Esophagus muscularis mucosa (tissue), 4 donors: ENCODE results near the gene MLC1. TPM values are rescaled to one million over a fixed set of nuclear protein-coding genes. Genes with fewer than 3 reads are reported as not detected.

Experiments used
- DNase-seq: peaks from one replicate; pipeline ENCODE4 v3.0.0-alpha.2; 2017; ENCODE audit errors: extremely low spot score
- H3K27ac ChIP-seq, 4 donors: fragments of 200-600 bp; sonication (generic); replicated peaks in 1 of 4; 1 replicate in 3 of 4; 2 replicates in 1 of 4; pipeline ENCODE4 v1.5.1; 2016 to 2019; ENCODE audit warnings: mild to moderate bottlenecking in 1 of 4
- H3K27me3 ChIP-seq, 4 donors: fragments of 200-600 bp; sonication (generic); one replicate each; pipeline versions ENCODE4 v1.5.1 to v1.6.0; 2016 to 2019
- H3K36me3 ChIP-seq, 4 donors: fragments of 200-600 bp; sonication (generic); one replicate each; pipeline ENCODE4 v1.5.1; 2016 to 2019
- H3K4me1 ChIP-seq, 4 donors: fragments of 200-600 bp; sonication (generic); one replicate each; pipeline ENCODE4 v1.5.1; 2016 to 2019
- H3K4me3 ChIP-seq, 4 donors: fragments of 200-600 bp; sonication (generic); 1 replicate in 2 of 4; 2 replicates in 2 of 4; pipeline ENCODE4 v1.5.1; 2016 to 2019; ENCODE audit warnings: mild to moderate bottlenecking in 4 of 4, moderate library complexity in 1 of 4
- H3K9me3 ChIP-seq, 4 donors: fragments of 200-600 bp; sonication (generic); 1 replicate in 3 of 4; 2 replicates in 1 of 4; pipeline ENCODE4 v1.5.1; 2016 to 2019
- EP300 ChIP-seq: sonication (generic); formaldehyde crosslinking; IDR thresholded peaks from one replicate; pipeline ENCODE4 v1.6.1; 2017; ENCODE audit warnings: antibody characterized with exemption
- POLR2A ChIP-seq: fragments of 450-650 bp; IDR thresholded peaks from one replicate; pipeline ENCODE4 v1.6.1; 2017; ENCODE audit warnings: antibody characterized with exemption, moderate library complexity, mild to moderate bottlenecking, low read depth
- POLR2AphosphoS5 ChIP-seq, 2 donors: sonication (generic); formaldehyde crosslinking; IDR thresholded peaks; one replicate each; pipeline ENCODE4 v1.6.1; 2017; ENCODE audit warnings: antibody characterized with exemption in 2 of 2
- WGBS: methylation state at CpG from one replicate; pipeline ENCODE4 v1.1.5; 2018; 5-methylcytosine and 5-hydroxymethylcytosine counted together
- intact Hi-C: fragments of 100-400 bp; cut with DNase I; formaldehyde crosslinking; loops from one replicate; pipeline ENCODE4 v1.15.1; 2023
- total RNA-seq, 4 donors: library from RNA; depleted of rRNA; stranded (reverse); fragments of >200 nt; gene quantifications; one replicate each; pipeline versions ENCODE4 v1.1.0 to v1.2.1, GENCODE V29; 2016
- TF ChIP-seq, protein P1 (sequence below), 3 experiments: fragments of 200-600 bp in 2 of 3; fragments of 450-650 bp in 1 of 3; sonication (generic) in 2 of 3; IDR thresholded peaks; one replicate each; pipeline ENCODE4 v1.5.1; 2017 to 2019; ENCODE audit warnings: antibody characterized with exemption in 3 of 3, mild to moderate bottlenecking in 2 of 3, moderate library complexity in 1 of 3

Gene MLC1
- total RNA-seq, 4 donors from 2014 or later = 0.13 to 0.17 (median 0.17) TPM; not detected in 1

DNA sequence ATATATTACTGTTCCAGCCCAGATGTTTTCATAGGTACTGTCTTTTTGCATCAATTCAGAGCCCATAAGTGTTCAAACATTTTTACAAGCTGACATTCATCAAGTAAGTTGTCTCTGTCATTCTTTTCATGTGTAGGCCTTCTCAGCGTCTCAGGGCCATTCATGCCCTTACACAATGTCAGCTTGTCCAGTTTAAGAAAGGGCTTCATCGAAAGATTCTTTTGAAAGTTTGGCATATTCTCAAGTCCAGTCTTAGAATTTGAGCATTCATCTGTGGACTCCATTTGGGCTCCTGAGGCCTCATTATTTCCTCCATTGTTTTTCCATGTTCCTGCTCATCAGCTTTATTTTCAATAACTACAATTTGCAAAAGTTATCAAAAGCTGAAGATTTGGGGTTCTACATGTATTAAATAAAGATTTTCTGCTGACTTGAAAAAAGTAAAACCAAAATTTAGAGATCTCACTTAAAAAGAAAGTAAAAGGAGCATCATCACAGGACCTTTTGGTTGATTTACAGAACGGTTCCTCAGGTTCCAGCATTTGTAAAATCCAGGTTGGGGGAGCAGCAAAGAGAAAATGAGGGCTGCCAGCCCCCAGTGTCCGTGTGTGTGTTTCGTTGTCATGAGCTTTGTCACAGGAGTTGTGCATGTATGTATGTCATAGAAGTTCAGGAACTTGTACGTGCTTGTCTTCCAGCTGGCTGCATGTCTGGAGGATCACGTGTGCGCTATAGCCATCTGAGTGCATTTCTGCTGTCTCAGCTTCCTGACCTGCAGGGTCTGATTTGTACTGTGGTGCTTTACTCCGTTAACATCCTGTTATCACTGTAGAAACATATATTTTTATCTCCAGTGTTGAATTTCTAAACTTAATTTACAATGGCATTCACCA is 20.2 kb upstream of the MLC1 start:
- Histone ChIP-seq H3K9me3 (no peaks in the 10 kb centered on the region), H3K27ac (no peak overlapping the region), H3K27me3 (peaks cover 0 to 23% (median 0%) of the 10 kb centered on the region in 4 donors), H3K4me3 (no peak overlapping the region), H3K4me1 (no peaks in the 10 kb centered on the region), H3K36me3 (no peaks in the 10 kb centered on the region)
- intact Hi-C loops = no loop called here
- TF ChIP-seq, protein P1, sequence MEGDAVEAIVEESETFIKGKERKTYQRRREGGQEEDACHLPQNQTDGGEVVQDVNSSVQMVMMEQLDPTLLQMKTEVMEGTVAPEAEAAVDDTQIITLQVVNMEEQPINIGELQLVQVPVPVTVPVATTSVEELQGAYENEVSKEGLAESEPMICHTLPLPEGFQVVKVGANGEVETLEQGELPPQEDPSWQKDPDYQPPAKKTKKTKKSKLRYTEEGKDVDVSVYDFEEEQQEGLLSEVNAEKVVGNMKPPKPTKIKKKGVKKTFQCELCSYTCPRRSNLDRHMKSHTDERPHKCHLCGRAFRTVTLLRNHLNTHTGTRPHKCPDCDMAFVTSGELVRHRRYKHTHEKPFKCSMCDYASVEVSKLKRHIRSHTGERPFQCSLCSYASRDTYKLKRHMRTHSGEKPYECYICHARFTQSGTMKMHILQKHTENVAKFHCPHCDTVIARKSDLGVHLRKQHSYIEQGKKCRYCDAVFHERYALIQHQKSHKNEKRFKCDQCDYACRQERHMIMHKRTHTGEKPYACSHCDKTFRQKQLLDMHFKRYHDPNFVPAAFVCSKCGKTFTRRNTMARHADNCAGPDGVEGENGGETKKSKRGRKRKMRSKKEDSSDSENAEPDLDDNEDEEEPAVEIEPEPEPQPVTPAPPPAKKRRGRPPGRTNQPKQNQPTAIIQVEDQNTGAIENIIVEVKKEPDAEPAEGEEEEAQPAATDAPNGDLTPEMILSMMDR (IDR thresholded peaks at IDR 0.05) = no peak
- TF ChIP-seq EP300 = no peak
- no peak for TF ChIP-seq POLR2AphosphoS5 (IDR thresholded peaks at IDR 0.05)
- no peak for TF ChIP-seq POLR2A
- 53% methylated on average over 9 of the region's 9 CpGs for WGBS
- no peak for DNase-seq

DNA sequence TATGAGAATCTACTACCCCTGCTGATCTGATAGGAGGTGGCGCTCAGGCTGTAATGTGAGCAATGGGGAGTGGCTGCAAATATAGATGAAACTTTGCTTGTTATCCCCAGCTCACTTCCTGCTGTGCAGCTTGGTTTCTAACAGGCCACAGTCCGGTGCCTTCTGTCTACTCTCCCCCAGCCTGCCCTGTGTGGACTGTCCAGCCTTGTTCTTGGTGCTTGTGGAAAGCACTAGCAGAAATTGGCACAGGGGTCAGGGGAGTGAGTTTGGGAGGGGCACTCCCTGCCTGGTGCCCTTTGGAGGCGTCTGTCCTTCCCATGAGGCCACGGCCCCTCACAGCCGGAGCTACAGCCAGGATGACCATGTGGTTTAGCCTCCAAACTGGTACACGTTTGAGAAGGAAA is 18.9 kb upstream of the MLC1 start:
- Histone ChIP-seq H3K36me3 (no peaks in the 10 kb centered on the region), H3K4me3 (no peak overlapping the region), H3K9me3 (no peaks in the 10 kb centered on the region), H3K27me3 (peaks cover 0 to 34% (median 0%) of the 10 kb centered on the region in 4 donors), H3K4me1 (no peaks in the 10 kb centered on the region), H3K27ac (no peak overlapping the region)
- intact Hi-C loops = no loop called here
- no peak for TF ChIP-seq POLR2AphosphoS5 (IDR thresholded peaks at IDR 0.05)
- no peak for TF ChIP-seq EP300
- TF ChIP-seq, protein P1 (IDR thresholded peaks at IDR 0.05) = no peak
- DNase-seq = no peak
- 72% methylated on average over 6 of the region's 6 CpGs for WGBS

DNA sequence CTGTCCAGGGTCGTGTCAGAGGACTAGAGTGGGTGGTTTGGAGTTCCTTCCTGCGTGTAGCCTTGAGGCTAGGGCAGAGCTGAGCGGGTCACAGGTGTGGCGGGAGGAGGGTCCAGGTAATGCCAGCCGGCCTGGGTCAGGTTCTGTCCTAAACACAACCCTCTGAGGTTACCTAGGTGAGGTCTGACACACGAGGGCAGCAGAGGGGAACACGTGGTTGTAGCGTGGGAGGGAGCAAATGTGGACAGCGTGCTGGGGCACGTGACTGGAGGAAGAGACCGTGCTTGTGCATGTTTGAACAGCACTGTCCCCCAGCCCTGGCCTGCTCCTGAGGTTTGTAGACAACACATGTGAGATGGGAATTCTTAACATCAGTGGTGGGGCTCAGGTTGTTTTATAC is 17.7 kb upstream of the MLC1 start:
- DNase-seq = no peak
- TF ChIP-seq, protein P1 (IDR thresholded peaks at IDR 0.05) = no peak
- TF ChIP-seq POLR2A (no peak), EP300 (no peak), POLR2AphosphoS5 (IDR thresholded peaks at IDR 0.05) (no peak)
- Histone ChIP-seq H3K4me1 (no peaks in the 10 kb centered on the region), H3K27me3 (peaks cover 0 to 27% (median 0%) of the 10 kb centered on the region in 4 donors), H3K27ac (no peak overlapping the region), H3K9me3 (no peaks in the 10 kb centered on the region), H3K4me3 (no peak overlapping the region), H3K36me3 (no peaks in the 10 kb centered on the region)
- intact Hi-C loops = no loop called here
- 65% methylated on average over 11 of the region's 11 CpGs for WGBS

DNA sequence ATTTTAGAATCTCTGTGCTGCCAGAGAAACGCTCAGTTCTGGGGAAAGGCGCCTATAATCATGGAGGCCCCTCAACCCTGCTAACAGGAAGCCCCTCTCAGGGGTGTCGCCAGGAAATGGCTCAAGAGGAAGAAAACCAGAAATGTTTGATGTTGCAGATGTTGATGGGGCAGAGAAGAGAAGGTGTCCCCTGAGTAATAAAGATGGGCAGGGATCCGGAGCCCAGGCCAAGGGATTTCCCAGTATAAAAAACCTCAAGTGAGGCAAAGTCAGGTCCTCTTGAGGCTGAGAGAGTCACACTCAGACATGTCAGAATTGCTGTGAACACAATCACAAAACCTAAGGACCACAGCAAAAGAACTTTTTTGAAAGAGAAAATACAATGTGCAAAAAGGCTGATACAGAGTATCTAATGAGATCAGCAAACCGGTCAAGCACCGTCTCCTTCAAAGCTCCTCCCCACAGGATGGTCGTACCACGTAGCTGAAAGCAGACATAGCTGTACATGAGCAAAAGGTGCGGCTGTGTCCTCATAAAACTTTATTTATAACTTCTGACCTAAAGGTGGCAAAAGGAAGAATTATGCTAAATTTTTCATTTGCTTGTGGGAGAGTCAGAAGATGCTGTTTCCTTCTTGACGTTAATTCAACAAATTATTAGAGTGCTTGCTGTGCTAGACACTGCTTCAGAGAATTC is 16.8 kb upstream of the MLC1 start:
- TF ChIP-seq POLR2A = no peak
- TF ChIP-seq EP300 = no peak
- TF ChIP-seq, protein P1 (IDR thresholded peaks at IDR 0.05) = no peak
- TF ChIP-seq POLR2AphosphoS5 (IDR thresholded peaks at IDR 0.05) = no peak
- no peaks in the 10 kb centered on the region for H3K4me1 ChIP-seq
- no peaks in the 10 kb centered on the region for H3K36me3 ChIP-seq
- no peak overlapping the region for H3K4me3 ChIP-seq
- H3K9me3 ChIP-seq = no peaks in the 10 kb centered on the region
- H3K27ac ChIP-seq = no peak overlapping the region
- peaks cover 0 to 31% (median 0%) of the 10 kb centered on the region in 4 donors for H3K27me3 ChIP-seq
- DNase-seq = no peak
- WGBS = 85% methylated on average over 10 of the region's 10 CpGs
- intact Hi-C loops = no loop called here
